GM13976 (cell line): Measurements from ENCODE around the gene TBC1D16.

Experiments used
- DNase-seq: peaks from one replicate; pipeline ENCODE4 v3.0.0; 2012; ENCODE audit warnings: low spot score
- CTCF ChIP-seq: IDR thresholded peaks from 2 replicates; pipeline ENCODE4 v1.5.1; 2012; ENCODE audit warnings: borderline replicate concordance, mild to moderate bottlenecking; ENCODE audit not compliant: insufficient read depth; ENCODE audit errors: extremely low read depth, missing control alignments, control extremely low read depth
- in situ Hi-C: fragments of 300-500 bp; cut with MboI; formaldehyde crosslinking; loops from one replicate; pipeline ENCODE4 v1.12.0; 2022; ENCODE audit warnings: low sequenced_read_pairs, mixed read lengths, inconsistent platforms; ENCODE audit not compliant: unreplicated experiment

The TBC1D16 gene

DNA sequence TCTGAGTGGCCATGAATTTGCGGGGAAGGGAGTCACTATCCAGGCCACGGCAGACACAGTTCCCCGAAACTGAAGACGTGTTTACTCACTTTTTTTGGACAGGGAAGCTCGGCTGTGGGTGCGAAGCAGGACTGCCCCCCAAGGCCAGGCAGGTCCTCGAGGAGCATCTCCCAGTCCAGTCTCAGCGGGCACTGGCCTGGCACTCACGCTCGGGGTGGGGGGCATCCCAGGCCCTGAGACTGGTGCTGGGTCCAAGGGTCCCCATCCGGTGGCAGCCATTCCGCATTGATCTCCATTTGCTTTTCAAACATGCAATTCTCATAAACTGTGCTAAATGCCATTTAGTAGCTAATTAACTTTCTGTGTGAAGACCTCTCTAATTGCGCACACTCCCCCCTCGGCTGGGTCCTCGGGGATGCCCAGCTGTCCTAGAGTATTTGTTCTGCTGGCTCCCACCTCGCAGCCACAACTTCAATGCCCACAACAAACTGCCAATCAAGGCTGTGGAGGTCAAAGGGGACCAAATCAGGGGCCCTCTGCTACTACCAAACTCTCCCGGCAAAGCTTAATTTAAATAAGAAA is 50.2 kb downstream of the TBC1D16 start:
- TF ChIP-seq CTCF, result no peak
- DNase-seq, result no peak
- in situ Hi-C loops, result no loop called here

DNA sequence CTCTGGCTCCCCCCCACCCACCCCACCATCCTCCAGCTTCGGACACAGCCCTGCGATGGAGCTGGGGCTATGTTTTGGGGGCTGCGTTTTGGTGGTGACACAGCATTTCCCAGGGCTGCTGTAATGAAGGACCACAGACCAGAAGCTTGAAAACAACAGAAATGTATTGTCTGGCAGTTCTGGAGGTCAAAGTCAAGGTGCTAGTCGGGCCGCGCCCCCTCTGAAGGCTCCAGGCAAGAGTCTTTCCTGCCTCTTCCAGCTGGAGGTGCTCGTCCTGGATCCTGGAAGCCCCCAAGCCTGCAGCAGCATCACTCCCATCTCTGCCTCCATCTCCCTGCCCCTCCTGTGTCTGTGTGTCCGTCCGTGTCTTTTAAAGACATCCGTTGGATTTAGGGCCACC is 50.8 kb downstream of the TBC1D16 start:
- DNase-seq, result no peak
- in situ Hi-C loops, result no loop called here
- TF ChIP-seq CTCF, result no peak

DNA sequence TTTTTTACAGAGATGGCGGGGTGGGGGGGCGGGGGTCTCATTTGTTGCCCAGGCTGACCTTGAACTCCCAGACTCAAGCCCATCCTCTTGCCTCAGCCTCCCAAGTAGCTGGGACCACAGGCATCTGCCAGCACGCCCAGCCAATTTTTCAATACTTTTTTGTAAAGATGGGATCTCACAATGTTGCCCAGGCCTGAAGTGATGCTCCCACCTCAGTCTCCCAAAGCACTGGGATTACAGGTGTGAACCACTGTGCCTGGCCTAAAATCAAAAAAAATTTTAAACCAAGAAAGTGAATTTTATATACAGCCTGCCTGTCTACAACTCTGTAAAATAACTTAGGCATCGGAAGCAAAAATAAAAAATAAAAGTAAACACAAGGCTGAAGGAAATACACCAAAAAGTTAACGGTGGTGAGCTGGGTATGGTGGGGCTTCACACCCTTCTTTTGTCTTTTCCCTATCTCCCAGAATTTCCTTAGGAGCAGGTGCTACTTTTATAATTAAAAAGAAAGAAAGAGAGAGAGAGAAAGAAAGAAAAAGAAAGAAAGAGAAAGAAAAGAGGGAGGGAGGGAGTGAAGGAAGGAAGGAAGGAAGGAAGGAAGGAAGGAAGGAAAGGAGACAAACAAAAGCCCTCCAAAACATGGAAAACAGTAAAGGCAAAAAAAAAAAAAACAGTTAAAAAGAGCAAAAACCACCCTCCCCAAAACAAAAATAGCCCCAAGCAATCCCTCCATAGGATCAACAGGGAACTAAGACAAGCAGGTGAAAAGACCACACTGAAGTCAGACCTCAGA is 51.4 kb downstream of the TBC1D16 start:
- in situ Hi-C loops, result no loop called here
- DNase-seq, result no peak
- no peak for TF ChIP-seq CTCF

DNA sequence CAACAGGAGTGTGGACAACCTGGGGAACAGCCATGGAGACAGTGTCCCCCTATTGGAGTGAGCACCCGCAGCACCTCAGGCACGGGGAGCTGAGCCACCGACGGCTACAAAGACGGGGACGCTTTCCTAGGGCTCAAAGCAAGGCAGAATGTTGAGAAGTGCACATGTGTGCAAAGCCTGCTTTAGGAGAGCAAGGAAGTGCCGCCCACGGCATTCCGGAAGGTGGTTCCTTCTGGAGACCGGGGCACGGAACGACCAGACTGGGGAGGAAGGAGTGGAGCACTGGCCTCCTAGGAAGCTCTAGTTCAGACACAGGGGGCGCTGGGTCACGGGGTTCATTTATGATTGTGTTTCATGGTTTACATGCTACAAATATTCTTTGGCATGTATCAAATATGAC is 52.2 kb downstream of the TBC1D16 start:
- no peak for DNase-seq
- TF ChIP-seq CTCF, result no peak
- in situ Hi-C loops, result no loop called here

- no peak for TF ChIP-seq CTCF
- DNase-seq, result no peak
- in situ Hi-C loops, result no loop called here
Observed at GRCh38 chr17:79982986-79983385, 52.7 kb downstream of the TBC1D16 start.

GRCh38 chr17:79981661-79982101 is 54.0 kb downstream of the TBC1D16 start:
- DNase-seq, result no peak
- TF ChIP-seq CTCF, result no peak
- in situ Hi-C loops, result no loop called here
